Measurements from ENCODE around the gene EED. TPM values are rescaled to one million over a fixed set of nuclear protein-coding genes. Genes with fewer than 3 reads are reported as not detected.
"Not testable (repeated sequence)": the region's sequence is repeated elsewhere in the genome, so short reads cannot be mapped to it uniquely, and the experiment has no call there.

Gene EED
- polyA plus RNA-seq, 1 donor (not counting 4 experiments of a cell fraction or from before 2014, with no cell fraction given) = 28.5 TPM

GRCh38 chr11:86228269-86229038 lies 16.1 kb upstream of the EED start:
- no peaks in the 10 kb centered on the region for H3K9me3 ChIP-seq (ENCODE audit: control insufficient read depth, low read depth, low read length)
- no peak for FAIRE-seq
- H3K27me3 ChIP-seq (ENCODE audit: control insufficient read depth, extremely low read depth, insufficient read depth, low read length) = no peaks in the 10 kb centered on the region
- H3K36me3 ChIP-seq (ENCODE audit: control insufficient read depth in 2 of 2, extremely low read depth in 1 of 2, insufficient read depth in 2 of 2, low read length in 2 of 2) = no peaks in the 10 kb centered on the region
- no peaks in the 10 kb centered on the region for H3K9me1 ChIP-seq (ENCODE audit: control insufficient read depth, extremely low read depth, insufficient read depth, low read length)
- H3K9ac ChIP-seq (ENCODE audit: control insufficient read depth, extremely low read depth, insufficient read depth, low read length) = no peak overlapping the region
- peaks cover 20% of the 10 kb centered on the region for H3K4me1 ChIP-seq (ENCODE audit: control insufficient read depth, extremely low read depth, insufficient read depth, low read length)
- dilution Hi-C loops (cut with MboI; ENCODE audit: extremely low pct_ligation_motif_present, low sequenced_read_pairs) = no loop called here
- TF ChIP-seq EZH2 (IDR thresholded peaks at IDR 0.05; ENCODE audit: low read length) = no peak
- TF ChIP-seq, protein P1, sequence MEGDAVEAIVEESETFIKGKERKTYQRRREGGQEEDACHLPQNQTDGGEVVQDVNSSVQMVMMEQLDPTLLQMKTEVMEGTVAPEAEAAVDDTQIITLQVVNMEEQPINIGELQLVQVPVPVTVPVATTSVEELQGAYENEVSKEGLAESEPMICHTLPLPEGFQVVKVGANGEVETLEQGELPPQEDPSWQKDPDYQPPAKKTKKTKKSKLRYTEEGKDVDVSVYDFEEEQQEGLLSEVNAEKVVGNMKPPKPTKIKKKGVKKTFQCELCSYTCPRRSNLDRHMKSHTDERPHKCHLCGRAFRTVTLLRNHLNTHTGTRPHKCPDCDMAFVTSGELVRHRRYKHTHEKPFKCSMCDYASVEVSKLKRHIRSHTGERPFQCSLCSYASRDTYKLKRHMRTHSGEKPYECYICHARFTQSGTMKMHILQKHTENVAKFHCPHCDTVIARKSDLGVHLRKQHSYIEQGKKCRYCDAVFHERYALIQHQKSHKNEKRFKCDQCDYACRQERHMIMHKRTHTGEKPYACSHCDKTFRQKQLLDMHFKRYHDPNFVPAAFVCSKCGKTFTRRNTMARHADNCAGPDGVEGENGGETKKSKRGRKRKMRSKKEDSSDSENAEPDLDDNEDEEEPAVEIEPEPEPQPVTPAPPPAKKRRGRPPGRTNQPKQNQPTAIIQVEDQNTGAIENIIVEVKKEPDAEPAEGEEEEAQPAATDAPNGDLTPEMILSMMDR (optimal IDR thresholded peaks at IDR 0.05 in 1 of 3, IDR thresholded peaks at IDR 0.05 in 1 of 3, conservative IDR thresholded peaks at IDR 0.05 in 1 of 3; ENCODE audit: extremely low read depth in 1 of 3, insufficient read depth in 2 of 3, low read length in 3 of 3) = no peak
- H4K20me1 ChIP-seq (ENCODE audit: control insufficient read depth, extremely low read depth, insufficient read depth, low read length) = no peaks in the 10 kb centered on the region
- no peak overlapping the region for H3K4me2 ChIP-seq (ENCODE audit: control insufficient read depth, extremely low read depth, insufficient read depth, low read depth, low read length)
- no peak overlapping the region for H3K4me3 ChIP-seq (ENCODE audit: control insufficient read depth in 2 of 3, extremely low read depth in 1 of 3, insufficient read depth in 2 of 3, low read depth in 1 of 3, low read length in 3 of 3)
- no peak for DNase-seq (ENCODE audit: low read depth, low spot score)
- H3K27ac ChIP-seq (ENCODE audit: control insufficient read depth, insufficient read depth, low read length) = no peak overlapping the region
- no peaks in the 10 kb centered on the region for H3K79me2 ChIP-seq (ENCODE audit: control insufficient read depth, insufficient read depth, low read length)
- H2AFZ ChIP-seq (ENCODE audit: control insufficient read depth, low read length) = no peak overlapping the region

GRCh38 chr11:86229039-86229330 lies 15.6 kb upstream of the EED start:
- H3K36me3 ChIP-seq (ENCODE audit: control insufficient read depth in 2 of 2, extremely low read depth in 1 of 2, insufficient read depth in 2 of 2, low read length in 2 of 2); H3K27ac ChIP-seq (ENCODE audit: control insufficient read depth, insufficient read depth, low read length); H3K9me1 ChIP-seq (ENCODE audit: control insufficient read depth, extremely low read depth, insufficient read depth, low read length); H3K4me3 ChIP-seq (ENCODE audit: control insufficient read depth in 2 of 3, extremely low read depth in 1 of 3, insufficient read depth in 2 of 3, low read depth in 1 of 3, low read length in 3 of 3); H3K4me2 ChIP-seq (ENCODE audit: control insufficient read depth, extremely low read depth, insufficient read depth, low read depth, low read length); H3K27me3 ChIP-seq (ENCODE audit: control insufficient read depth, extremely low read depth, insufficient read depth, low read length); H2AFZ ChIP-seq (ENCODE audit: control insufficient read depth, low read length); dilution Hi-C loops (cut with MboI; ENCODE audit: extremely low pct_ligation_motif_present, low sequenced_read_pairs); DNase-seq (ENCODE audit: low read depth, low spot score); H3K9ac ChIP-seq (ENCODE audit: control insufficient read depth, extremely low read depth, insufficient read depth, low read length); H3K9me3 ChIP-seq (ENCODE audit: control insufficient read depth, low read depth, low read length); H4K20me1 ChIP-seq (ENCODE audit: control insufficient read depth, extremely low read depth, insufficient read depth, low read length); H3K79me2 ChIP-seq (ENCODE audit: control insufficient read depth, insufficient read depth, low read length); FAIRE-seq: not testable (repeated sequence)
- peaks cover 20% of the 10 kb centered on the region for H3K4me1 ChIP-seq (ENCODE audit: control insufficient read depth, extremely low read depth, insufficient read depth, low read length)
